Activated CD4-positive, alpha-beta T cell treated with anti-CD3 and anti-CD28 coated beads, Interleukin-2, amount 50 U/mL, for 24 hours (primary cell): Measurements from ENCODE around the gene PHF21B.
"Not testable (repeated sequence)": the region's sequence is repeated elsewhere in the genome, so short reads cannot be mapped to it uniquely, and the experiment has no call there.

ENCODE experiments used
- DNase-seq, 2 donors: peaks; one replicate each; pipeline ENCODE4 v3.0.0-alpha.2; 2020; ENCODE audit warnings: low read depth in 1 of 2, low spot score in 1 of 2

Gene PHF21B

GRCh38 chr22:44921766-44922165 is 88.0 kb downstream of the PHF21B start:
- DNase-seq: not testable (repeated sequence)

- DNase-seq: no peak
Observed at GRCh38 chr22:44920183-44920582, 89.6 kb downstream of the PHF21B start.

- no peak for DNase-seq
Observed at GRCh38 chr22:44919691-44920090, 90.1 kb downstream of the PHF21B start.

DNA sequence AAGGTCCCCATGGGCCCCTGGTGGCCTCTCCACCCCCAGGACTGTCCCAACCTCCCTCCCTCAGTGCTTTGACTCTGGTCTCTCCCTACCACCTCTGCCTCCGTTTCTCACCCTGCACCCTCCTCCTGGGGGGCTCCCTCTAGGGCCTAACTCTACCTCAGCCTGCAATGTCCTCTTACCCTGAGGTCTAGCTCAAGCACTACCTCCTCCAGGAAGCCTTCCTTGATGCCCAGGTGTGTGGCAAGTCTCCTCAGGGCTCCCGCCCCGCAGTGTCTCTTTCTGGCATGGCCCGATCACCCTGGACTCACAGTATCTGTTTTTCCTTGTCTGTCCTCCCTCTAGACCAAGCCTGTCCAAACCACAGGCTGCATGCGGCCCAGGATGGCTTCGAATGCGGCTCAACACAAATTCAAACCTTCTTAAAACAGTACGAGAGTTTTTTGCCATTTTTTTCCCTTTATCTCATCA is 90.8 kb downstream of the PHF21B start:
- no peak for DNase-seq

- DNase-seq: no peak
Observed at GRCh38 chr22:44918166-44918924, 91.5 kb downstream of the PHF21B start.

GRCh38 chr22:44917372-44918165 is 92.2 kb downstream of the PHF21B start:
- no peak for DNase-seq

- DNase-seq: no peak
Observed at GRCh38 chr22:44916281-44917231, 93.2 kb downstream of the PHF21B start.

- DNase-seq: no peak
Observed at GRCh38 chr22:44915441-44915840, 94.4 kb downstream of the PHF21B start.

GRCh38 chr22:44914026-44914721 is 95.6 kb downstream of the PHF21B start:
- DNase-seq: no peak

- no peak for DNase-seq
Observed at GRCh38 chr22:44913198-44913983, 96.4 kb downstream of the PHF21B start.

GRCh38 chr22:44909241-44909640 is 100.6 kb downstream of the PHF21B start:
- no peak for DNase-seq

GRCh38 chr22:44907765-44908737 is 101.8 kb downstream of the PHF21B start:
- DNase-seq: no peak

DNA sequence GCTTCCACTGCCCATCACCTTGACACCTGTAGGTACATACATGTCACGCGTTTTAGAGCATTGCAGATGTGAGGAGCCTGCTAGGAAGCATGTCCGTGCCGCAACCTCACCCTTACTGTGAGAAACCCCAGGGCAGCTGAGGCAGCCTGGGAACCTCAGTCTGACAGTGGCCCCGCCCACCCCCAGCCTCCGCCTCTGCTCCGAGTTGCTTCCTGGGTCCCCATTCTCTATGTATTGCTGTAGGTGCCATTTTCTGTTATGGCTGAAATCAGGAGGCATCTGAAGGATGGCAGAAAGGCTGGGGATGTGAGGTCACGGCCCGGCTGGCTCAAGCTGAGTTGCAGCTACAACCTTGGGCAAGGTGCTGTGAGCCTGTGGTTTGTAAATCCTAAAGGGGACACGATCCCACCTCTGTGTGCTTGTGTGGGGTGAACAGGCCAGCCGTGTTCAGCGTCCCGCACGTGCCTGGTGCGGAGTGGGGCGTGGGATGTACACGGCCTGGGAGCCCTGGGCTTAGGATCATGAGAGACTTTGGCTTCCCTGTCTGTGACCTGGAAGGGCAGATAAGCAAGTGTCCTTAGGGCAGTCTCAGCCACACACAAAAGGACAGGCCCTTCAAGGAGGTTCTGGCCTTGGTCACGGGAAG is 102.7 kb downstream of the PHF21B start:
- no peak for DNase-seq

DNA sequence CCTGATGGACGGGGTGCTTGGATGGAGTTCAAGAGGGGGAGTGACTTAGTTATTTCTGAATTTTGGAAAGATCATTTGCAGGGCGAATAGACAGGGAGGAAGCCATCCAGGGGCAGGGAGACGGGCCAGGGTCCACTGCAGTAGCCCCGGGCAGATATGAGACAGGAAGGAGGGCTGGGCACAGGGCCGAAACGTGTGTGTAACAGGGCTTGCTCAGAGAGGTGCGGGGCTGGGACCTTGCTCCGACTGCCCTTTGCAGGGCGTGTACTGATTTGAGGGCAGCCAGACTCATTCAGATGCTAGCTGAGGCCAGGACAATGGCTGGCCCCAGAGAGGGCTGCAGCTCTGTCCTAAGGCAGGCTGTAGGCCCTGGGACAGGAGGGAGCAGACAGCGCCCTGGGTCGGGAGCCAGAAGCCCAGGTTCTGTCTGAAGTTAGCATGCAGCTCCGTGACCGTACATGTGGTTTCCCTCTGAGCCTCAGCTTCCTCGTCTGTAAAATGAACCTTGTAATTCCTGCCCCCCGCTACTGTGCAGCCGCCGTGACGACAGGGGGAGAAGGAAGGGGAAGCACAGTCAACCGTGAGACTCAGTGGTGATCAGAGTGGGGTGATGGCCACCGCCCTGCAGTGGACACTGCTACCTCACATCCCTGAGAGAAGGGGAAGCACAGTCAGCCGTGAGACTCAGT is 103.4 kb downstream of the PHF21B start:
- DNase-seq: no peak

DNA sequence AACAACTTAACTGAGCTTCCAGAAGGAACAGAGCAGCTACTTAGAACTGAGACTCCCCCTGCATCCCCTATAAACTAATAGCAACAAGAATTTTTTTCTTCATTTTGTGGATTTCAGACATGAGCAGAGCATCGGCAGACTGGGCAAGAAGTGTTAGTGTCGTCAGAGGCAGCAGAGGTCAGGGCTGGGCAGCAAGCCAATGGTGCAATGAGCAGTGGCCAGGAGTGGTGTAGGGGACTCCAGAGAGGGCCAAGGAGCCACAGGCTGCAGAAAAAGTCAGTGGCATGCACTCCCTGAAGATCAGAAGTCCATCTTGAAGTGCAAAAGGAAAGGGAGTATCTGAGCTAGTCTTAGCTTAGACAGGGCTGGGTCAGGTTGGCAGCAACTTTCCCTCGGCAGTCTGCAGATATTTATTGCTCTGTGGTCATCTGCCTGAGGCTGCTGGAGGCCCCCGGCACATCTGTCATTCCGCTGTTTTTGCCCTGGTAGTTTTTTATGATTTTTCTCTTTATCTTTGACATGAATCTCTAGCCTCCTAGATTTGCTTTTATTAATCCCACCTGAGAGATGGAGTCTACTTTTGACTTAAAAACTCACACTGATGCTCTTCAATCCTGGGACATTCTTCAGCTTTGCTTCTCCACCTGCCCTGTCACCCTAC is 105.2 kb downstream of the PHF21B start:
- not testable (repeated sequence) for DNase-seq

GRCh38 chr22:44903164-44903563 is 106.6 kb downstream of the PHF21B start:
- not testable (repeated sequence) for DNase-seq

DNA sequence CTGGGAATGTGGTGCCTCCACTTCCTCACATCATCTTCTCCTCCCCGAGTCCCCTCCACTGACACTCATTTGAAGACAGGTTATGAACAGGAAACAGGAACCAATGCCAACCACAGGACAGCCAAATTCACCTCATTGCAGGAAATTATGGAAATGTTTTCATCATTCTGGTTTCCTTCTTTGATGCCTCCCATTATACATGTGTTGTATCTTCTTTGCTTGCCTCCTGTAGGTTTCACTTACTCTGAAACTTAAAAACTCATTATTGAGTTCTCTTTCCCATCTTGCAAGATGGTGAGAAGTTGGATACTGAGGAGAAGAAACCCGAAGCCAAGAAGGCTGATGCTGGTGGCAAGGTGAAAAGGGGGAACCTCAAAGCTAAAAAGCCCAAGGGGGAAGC is 108.5 kb downstream of the PHF21B start:
- DNase-seq: no peak
